ENCODE data around the gene RSAD2.

RSAD2 gene

GRCh38 chr2:6908291-6908690, 30.7 kb downstream of the RSAD2 start:
- DNase-seq, result no peak

GRCh38 chr2:6909431-6910385, 32.1 kb downstream of the RSAD2 start:
- DNase-seq, result no peak

GRCh38 chr2:6911721-6912120, 34.1 kb downstream of the RSAD2 start:
- DNase-seq, result no peak

- DNase-seq, result no peak
Measured at GRCh38 chr2:6913415-6914157, 36.0 kb downstream of the RSAD2 start.

GRCh38 chr2:6914828-6915227, 37.3 kb downstream of the RSAD2 start:
- no peak for DNase-seq

- no peak for DNase-seq
Measured at GRCh38 chr2:6915399-6915798, 37.8 kb downstream of the RSAD2 start.

- DNase-seq, result no peak
Measured at GRCh38 chr2:6916224-6916623, 38.6 kb downstream of the RSAD2 start.

GRCh38 chr2:6916736-6917070, 39.1 kb downstream of the RSAD2 start:
- no peak for DNase-seq

GRCh38 chr2:6917071-6917760, 39.6 kb downstream of the RSAD2 start, which contains the start of gene RNF144A:
RNF144A (plus strand) TSS chr2:6917412; CDS start chr2:6996927, 79,515 bp downstream.
- peak; percentile 84 for DNase-seq

GRCh38 chr2:6917761-6918421, 40.3 kb downstream of the RSAD2 start:
- peak; percentile 40 for DNase-seq

GRCh38 chr2:6919901-6920742, 42.5 kb downstream of the RSAD2 start:
- no peak for DNase-seq

GRCh38 chr2:6920743-6921064, 43.1 kb downstream of the RSAD2 start:
- DNase-seq, result no peak

GRCh38 chr2:6921321-6921922, 43.8 kb downstream of the RSAD2 start:
- DNase-seq, result no peak

GRCh38 chr2:6922201-6922656, 44.7 kb downstream of the RSAD2 start:
- DNase-seq, result no peak

GRCh38 chr2:6923319-6923718, 45.7 kb downstream of the RSAD2 start:
- no peak for DNase-seq

GRCh38 chr2:6924101-6924923, 46.7 kb downstream of the RSAD2 start:
- DNase-seq, result no peak

GRCh38 chr2:6924924-6925409, 47.4 kb downstream of the RSAD2 start:
- no peak for DNase-seq

GRCh38 chr2:6926071-6926732, 48.6 kb downstream of the RSAD2 start:
- DNase-seq, result no peak

- no peak for DNase-seq
Measured at GRCh38 chr2:6927186-6927585, 49.6 kb downstream of the RSAD2 start.

GRCh38 chr2:6927753-6928152, 50.2 kb downstream of the RSAD2 start:
- DNase-seq, result no peak

Measured in activated CD4-positive, CD25-positive, alpha-beta regulatory T cell treated with anti-CD3 and anti-CD28 coated beads, Interleukin-2, amount 50 U/mL, for 72 hours (primary cell).